ENCODE results near the gene KRTAP2-3.
"Not testable (repeated sequence)": the region's sequence is repeated elsewhere in the genome, so short reads cannot be mapped to it uniquely, and the experiment has no call there.

Gene KRTAP2-3

GRCh38 chr17:41065829-41066624, 6.1 kb upstream of the KRTAP2-3 start, which contains the start of gene KRTAP2-4:
KRTAP2-4 (minus strand) TSS chr17:41065879; CDS start chr17:41065845, 34 bp downstream.
- no peak for DNase-seq

GRCh38 chr17:41065016-41065689, 5.2 kb upstream of the KRTAP2-3 start:
- not testable (repeated sequence) for DNase-seq

DNA sequence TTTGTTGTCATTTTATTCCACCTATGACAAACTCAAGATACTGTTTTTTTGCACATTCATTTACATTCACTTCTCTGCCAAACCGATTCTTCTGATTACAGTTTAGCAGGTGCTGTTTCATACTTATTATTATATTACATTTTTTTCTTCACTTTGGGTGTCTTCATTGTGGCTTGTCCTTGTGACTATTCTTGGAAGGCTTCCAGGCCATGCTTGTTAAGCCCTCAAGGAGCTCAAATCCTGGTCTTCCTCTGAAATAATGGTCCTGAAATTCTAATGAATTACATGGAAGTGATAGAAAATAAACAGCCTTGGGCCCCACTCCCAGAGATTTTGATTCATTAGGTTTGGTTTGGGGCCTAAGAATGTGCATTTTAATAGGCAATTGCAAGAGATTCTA, 4.4 kb upstream of the KRTAP2-3 start:
- DNase-seq = no peak

DNA sequence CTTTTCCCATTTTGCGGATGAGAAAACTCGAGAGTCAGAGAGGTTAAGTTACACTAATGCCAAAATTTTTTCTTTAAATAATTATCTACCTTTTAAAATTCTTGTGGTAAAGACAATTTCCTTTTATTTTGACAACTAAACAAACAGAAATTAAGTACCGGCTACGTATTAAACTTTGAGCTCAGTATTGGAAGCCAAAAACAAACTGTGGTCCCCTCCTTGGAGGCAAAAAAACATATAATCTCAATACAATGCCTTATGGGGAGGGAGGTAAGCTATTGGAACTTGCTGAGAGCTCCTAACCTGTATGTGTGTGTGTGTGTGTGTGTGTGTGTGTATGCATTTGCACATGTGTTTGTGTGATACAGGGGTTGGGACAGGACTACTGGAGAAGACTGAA, 3.5 kb upstream of the KRTAP2-3 start:
- no peak for DNase-seq

- no peak for DNase-seq
Measured at GRCh38 chr17:41061964-41062363, 2.0 kb upstream of the KRTAP2-3 start.

DNA sequence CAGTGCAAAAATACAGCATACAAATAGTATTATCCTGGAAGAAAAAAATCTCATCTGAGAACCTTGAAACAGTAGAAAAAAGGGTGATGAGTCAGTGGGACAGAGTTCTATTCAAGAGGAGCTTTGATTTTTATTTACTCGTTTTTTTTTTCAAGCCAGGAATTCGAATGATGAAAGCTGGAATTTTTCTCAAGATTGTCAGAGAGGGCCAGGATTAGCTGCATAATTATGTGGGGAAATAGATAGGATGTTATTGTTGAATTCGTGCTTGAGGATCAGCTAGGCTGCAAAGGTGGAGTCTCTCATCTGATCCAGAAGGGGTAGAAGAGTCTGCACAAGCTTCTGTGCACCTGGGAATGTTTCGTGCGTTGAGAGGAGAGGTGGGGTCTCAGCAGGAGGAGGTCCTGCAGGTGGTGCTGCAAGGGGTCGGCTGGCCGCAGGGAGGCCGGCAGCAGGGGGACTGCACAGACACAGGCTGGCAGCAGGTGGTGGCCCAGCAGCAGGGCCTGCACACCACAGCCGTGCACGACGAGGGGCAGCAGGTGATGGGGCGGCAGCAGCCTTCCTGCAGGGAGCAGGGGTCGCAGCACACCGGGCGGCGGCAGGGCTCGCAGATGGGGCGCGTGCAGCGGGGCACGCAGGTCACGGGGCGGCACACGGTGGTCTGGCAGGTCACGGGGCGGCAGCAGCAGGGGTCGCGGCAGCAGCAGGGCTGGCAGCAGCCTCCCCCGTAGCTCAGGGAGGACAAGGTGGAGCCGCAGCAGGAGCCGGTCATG, 450 bp downstream of the KRTAP2-3 start:
- DNase-seq = not testable (repeated sequence)

DNA sequence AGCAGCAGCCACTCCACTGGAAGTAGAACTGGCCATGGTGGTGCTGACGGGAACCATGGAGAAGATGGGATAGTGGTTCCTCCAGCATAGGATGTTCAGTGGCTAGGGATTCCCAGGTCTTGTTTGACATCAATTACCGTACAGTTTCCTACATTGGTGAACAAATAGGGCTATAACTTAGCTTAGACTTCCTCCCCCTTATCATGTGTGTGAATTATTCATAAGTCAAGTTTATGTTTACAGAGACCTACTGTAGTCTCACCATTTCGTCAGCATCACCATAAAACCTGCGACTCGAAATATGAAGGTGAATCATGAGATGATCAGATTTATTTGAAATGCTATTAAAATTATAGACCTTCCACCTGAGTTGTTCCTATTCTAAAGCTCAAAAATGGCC, 1.2 kb downstream of the KRTAP2-3 start:
- DNase-seq = no peak

DNA sequence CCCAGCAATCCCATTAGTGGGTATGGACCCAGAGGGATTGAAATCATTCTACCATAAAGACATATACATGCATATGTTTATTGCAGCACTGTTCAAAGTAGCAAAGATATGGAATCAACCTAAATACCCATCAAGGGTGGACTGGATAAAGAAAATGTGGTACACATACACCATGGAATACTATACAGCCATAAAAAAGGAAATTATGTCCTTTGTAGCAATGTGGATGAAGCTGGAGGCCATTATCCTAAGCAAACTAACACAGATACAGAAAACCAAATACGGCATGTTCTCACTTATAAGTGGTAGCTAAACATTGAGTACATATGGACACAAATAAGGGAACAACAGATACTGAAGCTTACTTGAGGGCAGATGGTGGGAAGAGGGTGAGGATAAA, 2.4 kb downstream of the KRTAP2-3 start:
- DNase-seq = no peak

DNA sequence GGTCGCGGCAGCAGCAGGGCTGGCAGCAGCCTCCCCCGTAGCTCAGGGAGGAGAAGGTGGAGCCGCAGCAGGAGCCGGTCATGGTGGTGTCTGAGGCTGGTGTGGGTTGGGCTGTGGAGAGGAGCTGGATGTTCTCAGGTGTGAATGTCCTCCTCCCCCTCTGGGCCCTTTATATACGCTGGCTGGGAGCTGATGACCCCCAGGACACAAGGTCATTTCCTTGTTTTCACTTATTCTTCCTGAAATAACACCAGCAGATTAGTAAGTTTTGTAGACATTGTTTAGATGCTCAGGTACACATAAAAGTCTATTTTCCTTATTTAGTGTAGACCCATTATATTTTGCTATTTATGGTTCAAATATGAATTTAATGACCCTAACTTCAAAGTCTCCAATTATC, 4.8 kb downstream of the KRTAP2-3 start, which contains the start of gene KRTAP2-2:
Gene KRTAP2-2, minus strand, starts transcription at position 101 of the 400 bp plus-strand sequence. Its CDS starts 19 bp downstream, at position 82.
- DNase-seq = not testable (repeated sequence)

GRCh38 chr17:41054556-41054955, 5.4 kb downstream of the KRTAP2-3 start:
- not testable (repeated sequence) for DNase-seq

DNA sequence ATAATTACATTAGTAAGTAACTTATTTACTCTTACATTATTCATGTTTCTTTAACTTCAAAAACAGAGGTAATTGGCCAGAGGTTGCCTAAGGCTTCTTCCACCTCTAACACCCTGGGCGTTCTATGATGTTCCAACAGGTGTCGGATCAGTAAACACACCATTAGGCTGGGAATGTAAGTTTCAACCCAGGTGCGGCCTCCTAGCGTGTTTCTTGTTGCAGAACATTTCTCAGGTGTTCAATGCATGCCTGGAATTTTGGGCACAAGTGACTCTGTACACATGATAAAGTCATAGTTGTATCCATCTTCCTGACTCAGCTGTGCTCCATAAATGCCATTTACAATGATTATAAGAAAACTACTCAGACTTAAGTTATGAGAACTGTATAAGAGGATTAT, 5.9 kb downstream of the KRTAP2-3 start:
- DNase-seq = no peak

GRCh38 chr17:41052566-41052965, 7.3 kb downstream of the KRTAP2-3 start:
- no peak for DNase-seq

GRCh38 chr17:41049110-41049509, 10.8 kb downstream of the KRTAP2-3 start:
- DNase-seq = no peak

GRCh38 chr17:41048441-41048840, 11.5 kb downstream of the KRTAP2-3 start:
- no peak for DNase-seq

- DNase-seq = not testable (repeated sequence)
Measured at GRCh38 chr17:41046735-41047465, 13.0 kb downstream of the KRTAP2-3 start, which contains the start of gene KRTAP2-1. KRTAP2-1 (minus strand) TSS chr17:41047316; CDS start chr17:41047267, 49 bp downstream.

DNA sequence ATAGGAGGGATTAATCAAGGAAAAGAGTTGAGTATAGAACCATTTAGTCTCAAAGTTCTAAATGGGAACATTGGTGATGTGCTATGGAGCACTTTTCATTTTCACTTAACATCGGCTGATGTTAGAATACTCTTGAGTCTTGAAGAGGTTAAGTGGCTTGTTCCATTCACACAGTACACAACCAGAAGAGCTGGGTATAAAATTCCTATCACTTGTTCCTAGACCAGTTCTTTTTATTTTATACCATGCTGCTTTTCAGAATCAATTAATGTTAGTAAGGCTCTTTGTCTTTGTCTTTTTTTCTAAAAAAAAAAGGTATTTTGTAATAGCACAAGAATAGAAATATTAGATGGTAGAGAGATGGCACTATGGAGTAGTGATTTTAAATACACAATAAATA, 17.0 kb downstream of the KRTAP2-3 start:
- no peak for DNase-seq

DNA sequence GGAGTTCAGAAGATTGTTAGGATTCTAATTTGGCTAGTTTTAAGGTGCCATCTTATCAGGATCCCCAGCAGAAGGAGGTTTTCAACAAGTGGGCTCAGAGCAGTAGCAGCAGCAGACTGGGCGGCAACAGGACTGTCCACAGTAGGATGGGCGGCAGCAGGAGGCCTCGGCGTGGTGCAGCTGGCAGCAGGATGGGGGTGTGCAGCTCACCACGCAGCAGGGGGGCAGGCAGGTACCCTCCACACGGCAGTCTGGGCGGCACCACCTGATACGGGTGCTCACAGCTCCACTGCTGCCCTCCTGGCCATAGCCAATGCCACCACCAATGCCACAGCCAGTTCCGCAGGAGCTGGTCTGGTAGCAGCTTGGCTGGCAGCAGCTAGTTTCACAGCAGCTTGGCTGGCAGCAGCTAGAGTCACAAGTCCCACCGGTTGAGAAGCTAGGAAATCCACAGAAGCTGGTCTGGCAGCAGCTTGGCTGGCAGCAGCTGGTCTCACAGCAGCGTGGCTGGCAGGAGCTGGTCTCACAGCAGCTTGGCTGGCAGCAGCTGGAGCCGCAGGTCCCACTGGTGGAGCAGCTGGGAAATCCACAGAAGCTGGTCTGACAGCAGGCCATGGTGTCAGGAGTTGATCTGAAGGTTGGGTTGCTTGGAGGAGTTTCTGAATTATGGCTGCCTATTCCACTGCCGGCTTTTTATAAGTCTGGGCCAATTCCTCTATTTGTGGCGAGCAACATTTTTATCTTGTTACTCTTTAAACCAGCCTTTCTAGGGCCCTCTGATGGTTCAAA, 18.9 kb downstream of the KRTAP2-3 start, which contains the start of gene KRTAP1-1:
Gene KRTAP1-1, minus strand, starts transcription at position 668 of the 789 bp plus-strand sequence. Its CDS starts 53 bp downstream, at position 615.
- not testable (repeated sequence) for DNase-seq

- DNase-seq = no peak
Measured at GRCh38 chr17:41037853-41038350, 22.0 kb downstream of the KRTAP2-3 start.

- DNase-seq = not testable (repeated sequence)
Measured at GRCh38 chr17:41034346-41034935, 25.5 kb downstream of the KRTAP2-3 start, which contains the start of gene KRTAP1-3. KRTAP1-3 (minus strand) TSS chr17:41034874; CDS start chr17:41034821, 53 bp downstream.

DNA sequence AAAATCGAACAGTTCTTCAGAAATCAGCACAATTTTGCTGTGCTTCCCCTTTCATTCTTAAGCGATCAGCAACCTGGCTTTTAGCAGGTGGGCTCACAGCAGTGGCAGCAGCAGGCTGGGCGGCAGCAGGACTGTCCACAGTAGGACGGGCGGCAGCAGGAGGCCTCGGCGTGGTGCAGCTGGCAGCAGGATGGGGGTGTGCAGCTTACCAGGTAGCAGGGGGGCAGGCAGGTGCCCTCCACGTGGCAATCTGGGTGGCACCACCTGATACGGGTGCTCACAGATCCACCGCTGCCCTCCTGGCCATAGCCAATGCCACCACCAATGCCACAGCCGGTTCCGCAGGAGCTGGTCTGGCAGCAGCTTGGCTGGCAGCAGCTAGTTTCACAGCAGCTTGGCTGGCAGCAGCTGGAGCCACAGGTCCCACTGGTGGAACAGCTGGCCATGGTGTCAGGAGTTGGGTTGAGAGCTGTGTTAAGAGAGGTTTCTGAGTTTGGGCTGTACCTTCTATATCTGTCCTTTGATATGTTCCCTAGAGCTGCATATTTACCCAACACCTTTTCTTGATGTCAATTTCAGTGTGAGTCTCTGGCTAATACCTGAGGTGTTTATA, 30.2 kb downstream of the KRTAP2-3 start, which contains the start of gene KRTAP1-4:
Gene KRTAP1-4, minus strand, starts transcription at position 563 of the 613 bp plus-strand sequence. Its CDS starts 117 bp downstream, at position 446.
- no peak for DNase-seq

Measured in retina (tissue), 1 donor.